Skin of body (tissue), 2 donors: Measurements from ENCODE around the gene MARK4. TPM values are rescaled to one million over a fixed set of nuclear protein-coding genes. Genes with fewer than 3 reads are reported as not detected.
"Not testable (repeated sequence)": the region's sequence is repeated elsewhere in the genome, so short reads cannot be mapped to it uniquely, and the experiment has no call there.

Experiments
- DNase-seq: peaks from one replicate; lab custom pipeline; 2025; lab: John Stamatoyannopoulos, UW
- total RNA-seq: library from RNA; depleted of rRNA; stranded (reverse); fragments of >200 nt; gene quantifications from one replicate; pipeline ENCODE4 v1.2.3, GENCODE V29; 2014

MARK4 gene
- total RNA-seq, 1 donor from 2014 or later, result 23.6 TPM

DNA sequence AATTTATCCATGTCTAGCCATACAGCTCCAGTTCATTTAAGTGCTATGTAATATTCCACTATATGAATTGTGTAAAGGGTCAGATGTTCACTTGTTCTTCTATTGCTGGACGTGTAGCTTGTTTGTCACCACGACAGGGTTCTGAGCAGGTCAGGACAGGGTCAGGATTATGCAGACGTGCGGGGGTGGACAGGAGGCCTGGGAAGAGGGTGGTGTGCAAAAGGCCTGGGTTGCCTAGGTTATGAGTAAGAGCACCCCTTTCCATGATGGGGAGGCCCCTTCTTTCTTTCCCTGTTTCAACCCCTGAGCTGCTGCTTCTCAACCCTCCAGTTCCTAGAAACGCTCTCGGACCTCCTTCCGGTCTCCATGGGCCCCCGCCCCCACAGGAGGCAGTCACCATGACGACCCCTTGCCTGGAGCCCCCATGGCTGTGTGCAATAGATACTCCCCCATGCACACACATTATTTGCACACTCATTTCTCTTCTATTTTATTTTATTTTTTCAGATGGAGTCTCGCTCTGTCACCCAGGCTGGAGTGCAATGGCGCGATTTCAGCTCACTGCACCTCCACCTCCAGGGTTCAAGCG, 7.8 kb upstream of the MARK4 start:
- DNase-seq, result no peak

DNA sequence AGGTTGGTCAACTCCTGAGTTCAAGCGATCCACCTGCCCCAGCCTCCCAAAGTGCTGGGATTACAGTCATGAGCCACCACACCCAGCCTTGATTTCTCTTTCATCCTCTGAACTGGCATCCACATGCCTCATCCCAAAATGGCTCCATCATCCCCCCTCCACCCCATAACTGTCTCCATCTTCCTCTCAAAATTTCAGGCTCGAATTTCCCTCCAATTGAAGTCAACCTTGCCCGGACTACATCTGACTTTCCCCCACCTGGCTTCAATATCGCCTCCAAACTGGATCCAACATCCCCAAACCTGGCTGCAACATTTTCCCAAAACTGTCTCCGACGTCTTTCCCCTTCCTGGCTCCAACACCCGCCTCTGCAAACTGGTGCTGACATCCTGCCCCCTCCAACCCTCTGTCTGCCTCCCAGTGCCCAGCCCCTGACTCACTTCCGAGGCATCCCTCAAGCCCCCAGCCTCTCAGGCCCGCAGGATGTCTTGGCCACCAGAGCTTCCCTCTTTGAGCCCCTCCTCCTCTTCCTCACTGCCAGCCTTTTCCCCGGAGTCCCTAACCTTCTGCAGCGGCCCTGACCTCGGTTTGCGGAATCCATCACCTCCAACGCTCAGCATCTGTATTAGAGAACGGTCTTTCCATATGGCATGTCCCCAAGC, 6.8 kb upstream of the MARK4 start:
- DNase-seq, result no peak

DNA sequence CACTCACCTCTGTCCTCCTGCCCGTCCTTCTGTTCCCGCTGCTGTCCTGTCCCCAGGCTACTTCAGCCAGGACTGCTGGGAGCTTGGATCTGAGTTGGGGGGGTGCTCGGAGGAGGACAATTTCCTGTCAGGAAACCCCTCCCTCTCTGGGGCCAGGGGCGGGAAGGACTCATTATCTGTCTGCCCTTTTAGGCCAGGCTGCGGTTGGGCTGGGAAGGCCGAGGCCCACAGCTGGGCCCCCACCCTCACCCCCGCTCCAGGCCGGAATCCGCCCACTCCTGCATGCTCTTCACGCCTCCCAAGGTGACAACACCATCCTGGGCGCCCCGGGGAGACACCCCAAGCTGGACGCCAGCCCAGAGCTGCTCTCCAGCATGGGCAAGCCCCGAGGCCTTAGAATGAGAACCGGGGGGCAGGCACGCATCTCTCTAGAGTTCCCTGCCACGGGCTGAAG, 5.7 kb upstream of the MARK4 start, which contains the start of gene EXOC3L2:
TSS of gene EXOC3L2 (minus strand) at position 74 of the 454 bp plus-strand sequence. CDS start 6,362 bp downstream, outside the sequence.
- no peak for DNase-seq

GRCh38 chr19:45245826-45246225, 5.2 kb upstream of the MARK4 start:
- DNase-seq, result no peak

GRCh38 chr19:45247136-45247535, 3.9 kb upstream of the MARK4 start:
- DNase-seq, result no peak

- DNase-seq, result no peak
Observed at GRCh38 chr19:45249261-45250033, 1.6 kb upstream of the MARK4 start.

DNA sequence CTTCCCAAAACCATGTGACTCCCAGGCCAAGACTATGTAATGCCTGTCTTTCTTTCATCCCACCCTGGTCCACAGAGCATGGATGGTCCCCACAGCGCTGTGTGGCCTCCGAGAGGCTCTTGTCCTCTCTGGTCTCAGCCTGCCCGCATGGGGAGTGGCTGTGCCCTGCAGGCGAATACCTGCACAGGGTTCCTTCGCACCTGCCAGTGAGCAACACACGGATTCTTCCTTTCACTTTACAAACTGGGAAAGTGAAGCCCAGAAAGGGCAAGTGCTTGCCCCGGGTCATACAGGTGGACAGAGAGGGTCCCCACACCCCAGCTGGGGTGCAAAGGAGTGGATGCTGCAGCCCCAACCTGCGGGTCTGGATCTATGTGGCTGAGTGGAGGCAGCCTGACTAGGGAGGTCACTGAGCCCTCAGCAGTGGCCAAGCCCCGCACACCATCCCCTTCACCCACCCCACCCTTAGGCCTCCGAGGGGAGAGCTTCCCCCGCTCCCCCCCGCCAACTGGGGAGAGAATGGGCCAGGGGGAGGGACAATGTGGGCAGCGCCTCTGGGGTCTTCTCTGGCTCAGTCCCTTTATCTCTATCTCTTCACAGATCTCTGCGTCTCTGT, 747 bp upstream of the MARK4 start:
- no peak for DNase-seq

GRCh38 chr19:45251452-45252354, 632 bp downstream of the MARK4 start:
- DNase-seq, result no peak

- DNase-seq, result no peak
Observed at GRCh38 chr19:45253396-45254027, 2.4 kb downstream of the MARK4 start.

- no peak for DNase-seq
Observed at GRCh38 chr19:45254044-45254531, 3.0 kb downstream of the MARK4 start.

- no peak for DNase-seq
Observed at GRCh38 chr19:45255611-45256157, 4.6 kb downstream of the MARK4 start.

GRCh38 chr19:45256836-45257235, 5.8 kb downstream of the MARK4 start:
- no peak for DNase-seq

- no peak for DNase-seq
Observed at GRCh38 chr19:45258862-45259261, 7.8 kb downstream of the MARK4 start.

DNA sequence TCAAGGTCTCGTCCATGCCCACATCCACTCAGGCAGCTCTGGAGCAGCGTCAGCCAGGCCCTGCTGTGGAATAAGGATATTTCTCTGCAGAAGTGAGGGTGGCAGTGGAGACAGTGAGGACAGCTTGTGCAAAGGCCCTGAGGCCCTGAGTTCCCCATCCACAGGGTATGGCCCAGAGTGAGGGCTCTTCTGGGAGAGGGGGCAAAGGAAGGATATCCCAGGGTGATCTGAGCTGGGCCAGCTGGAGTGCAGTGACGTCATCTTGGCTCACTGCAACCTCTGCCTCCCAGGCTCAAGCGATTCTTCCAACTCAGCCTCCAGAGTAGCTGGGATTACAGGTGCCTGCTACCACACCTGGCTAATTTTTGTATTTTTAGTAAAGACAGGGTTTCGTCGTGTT, 11.5 kb downstream of the MARK4 start:
- no peak for DNase-seq

DNA sequence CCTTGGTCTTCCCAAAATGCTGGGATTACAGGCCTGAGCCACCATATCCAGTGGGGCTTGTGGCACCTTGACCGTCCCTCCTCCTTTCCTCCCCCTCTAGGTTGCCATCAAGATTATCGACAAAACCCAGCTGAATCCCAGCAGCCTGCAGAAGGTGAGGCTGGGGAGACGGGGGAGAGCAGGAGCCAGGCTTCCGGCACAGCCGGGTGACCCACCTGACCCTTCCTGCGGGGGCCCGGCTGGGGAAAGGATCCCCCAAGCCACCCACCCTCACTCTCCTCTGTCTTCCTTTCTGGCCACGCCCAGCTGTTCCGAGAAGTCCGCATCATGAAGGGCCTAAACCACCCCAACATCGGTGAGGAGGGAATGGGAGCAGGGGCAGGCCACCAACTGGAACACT, 11.9 kb downstream of the MARK4 start:
- DNase-seq, result no peak

GRCh38 chr19:45264781-45265317, 13.8 kb downstream of the MARK4 start:
- no peak for DNase-seq

- no peak for DNase-seq
Observed at GRCh38 chr19:45265375-45265774, 14.3 kb downstream of the MARK4 start.

DNA sequence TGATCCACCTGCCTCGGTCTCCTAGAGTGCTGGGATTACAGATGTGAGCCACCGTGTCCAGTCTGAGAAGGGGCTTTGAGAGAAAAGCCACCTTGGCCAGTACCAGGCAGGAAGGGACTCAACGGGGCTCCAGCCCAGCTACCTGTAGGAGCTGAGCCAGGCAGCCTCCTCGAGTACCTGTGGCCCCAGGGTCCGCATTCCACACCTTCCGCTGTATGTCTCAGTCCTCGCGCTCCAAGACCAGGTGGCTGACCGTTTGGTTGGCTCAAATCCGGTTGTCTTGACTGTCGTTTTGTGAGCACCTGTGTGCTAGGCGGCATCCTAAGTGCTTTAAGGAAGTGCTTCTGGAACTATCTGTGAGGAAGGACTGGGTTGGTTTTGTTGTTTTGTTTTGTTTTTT, 16.2 kb downstream of the MARK4 start:
- no peak for DNase-seq

GRCh38 chr19:45269939-45270338, 18.9 kb downstream of the MARK4 start:
- DNase-seq, result not testable (repeated sequence)
